ENCODE measurements around the gene AMDHD2.
A peak's percentile ranks its signal among the peaks of the same experiment; 100 is the strongest.

The AMDHD2 gene

GRCh38 chr16:2517954-2518605, 2.1 kb upstream of the AMDHD2 start:
- no peak for TF ChIP-seq MYC (IDR thresholded peaks at IDR 0.05; ENCODE audit: low read depth, low read length)
- no peak overlapping the region for H3K4me3 ChIP-seq (ENCODE audit: low read depth, low read length)
- no peak for DNase-seq (ENCODE audit: low read depth)

GRCh38 chr16:2518823-2519710, 1.1 kb upstream of the AMDHD2 start:
- H3K4me3 ChIP-seq (ENCODE audit: low read depth, low read length) = no peak overlapping the region
- DNase-seq (ENCODE audit: low read depth) = no peak
- TF ChIP-seq, protein P1, sequence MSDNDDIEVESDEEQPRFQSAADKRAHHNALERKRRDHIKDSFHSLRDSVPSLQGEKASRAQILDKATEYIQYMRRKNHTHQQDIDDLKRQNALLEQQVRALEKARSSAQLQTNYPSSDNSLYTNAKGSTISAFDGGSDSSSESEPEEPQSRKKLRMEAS (IDR thresholded peaks at IDR 0.05; ENCODE audit: low read depth, low read length) = no peak
- TF ChIP-seq CTCF (IDR thresholded peaks at IDR 0.05; ENCODE audit: low read depth, low read length) (no peak), MYC (IDR thresholded peaks at IDR 0.05; ENCODE audit: low read depth, low read length) (no peak), POLR2A (IDR thresholded peaks at IDR 0.05; ENCODE audit: extremely low read depth, insufficient read length) (no peak)

DNA sequence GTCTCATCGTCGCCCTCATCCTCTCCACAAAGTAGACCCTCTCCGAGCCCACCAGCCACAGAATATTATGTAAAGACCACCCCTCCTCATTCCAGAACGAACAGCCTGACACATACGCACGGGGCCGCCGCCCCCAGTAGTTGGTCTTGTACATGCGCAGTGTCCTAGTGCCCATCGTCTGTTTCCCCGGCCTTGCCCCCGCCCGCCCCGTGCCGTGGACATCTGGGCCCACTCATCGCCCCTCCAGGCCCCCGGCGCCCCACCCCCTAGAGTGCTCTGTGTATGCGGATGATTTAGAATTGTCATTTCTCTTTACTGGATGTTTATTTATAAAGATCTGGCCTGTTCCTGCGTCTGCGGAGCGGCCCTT, 475 bp upstream of the AMDHD2 start:
- TF ChIP-seq CTCF (IDR thresholded peaks at IDR 0.05; ENCODE audit: low read depth, low read length) = no peak
- TF ChIP-seq, protein P1 (IDR thresholded peaks at IDR 0.05; ENCODE audit: low read depth, low read length) = no peak
- TF ChIP-seq MYC (IDR thresholded peaks at IDR 0.05; ENCODE audit: low read depth, low read length) = no peak
- TF ChIP-seq POLR2A (IDR thresholded peaks at IDR 0.05; ENCODE audit: extremely low read depth, insufficient read length) = no peak
- no peak for DNase-seq (ENCODE audit: low read depth)
- H3K4me3 ChIP-seq (ENCODE audit: low read depth, low read length) = no peak overlapping the region

- H3K4me3 ChIP-seq (ENCODE audit: low read depth, low read length) = peak overlapping the region; percentile 54
- DNase-seq (ENCODE audit: low read depth) = peak; percentile 64
- TF ChIP-seq, protein P1 (IDR thresholded peaks at IDR 0.05; ENCODE audit: low read depth, low read length) = no peak
- TF ChIP-seq MYC (IDR thresholded peaks at IDR 0.05; ENCODE audit: low read depth, low read length) = no peak
Observed at GRCh38 chr16:2520784-2521531, 787 bp downstream of the AMDHD2 start.

GRCh38 chr16:2523801-2524231, 3.6 kb downstream of the AMDHD2 start:
- TF ChIP-seq MYC (IDR thresholded peaks at IDR 0.05; ENCODE audit: low read depth, low read length) (no peak), CTCF (IDR thresholded peaks at IDR 0.05; ENCODE audit: low read depth, low read length) (no peak), POLR2A (IDR thresholded peaks at IDR 0.05; ENCODE audit: extremely low read depth, insufficient read length) (no peak)
- TF ChIP-seq, protein P1 (IDR thresholded peaks at IDR 0.05; ENCODE audit: low read depth, low read length) = no peak
- H3K4me3 ChIP-seq (ENCODE audit: low read depth, low read length) = no peak overlapping the region
- no peak for DNase-seq (ENCODE audit: low read depth)

DNA sequence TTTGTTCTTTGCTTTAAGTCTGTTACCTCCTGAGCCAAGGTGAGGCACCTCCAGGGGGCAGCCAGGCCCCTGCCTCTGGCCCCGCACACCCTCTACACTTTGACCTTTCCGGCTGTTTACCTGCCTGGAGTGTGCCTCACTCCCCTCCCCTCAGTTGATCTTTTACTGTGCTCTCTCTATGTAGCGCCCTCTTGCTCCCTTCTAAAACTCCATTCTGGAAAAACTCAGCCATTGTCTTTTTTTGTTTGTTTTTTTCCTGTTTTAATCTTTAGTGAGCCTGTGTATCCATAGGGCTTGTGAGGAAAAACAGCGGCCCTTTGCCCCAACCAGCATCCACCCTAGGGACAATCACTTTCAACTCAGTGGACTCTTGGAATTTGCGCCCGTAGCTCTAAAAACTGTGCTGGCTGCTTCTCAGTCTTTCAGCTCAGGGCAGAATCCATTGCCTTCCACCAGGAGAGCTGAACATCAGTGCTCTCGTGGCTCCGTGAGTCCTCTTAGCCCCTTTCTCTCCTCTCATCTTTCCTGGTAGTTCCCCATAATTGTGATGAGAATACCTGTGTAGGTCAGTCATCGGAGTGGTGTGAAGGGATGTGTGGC, 4.3 kb downstream of the AMDHD2 start:
- no peak for DNase-seq (ENCODE audit: low read depth)
- H3K4me3 ChIP-seq (ENCODE audit: low read depth, low read length) = no peak overlapping the region
- TF ChIP-seq POLR2A (IDR thresholded peaks at IDR 0.05; ENCODE audit: extremely low read depth, insufficient read length) (no peak), CTCF (IDR thresholded peaks at IDR 0.05; ENCODE audit: low read depth, low read length) (no peak), MYC (IDR thresholded peaks at IDR 0.05; ENCODE audit: low read depth, low read length) (no peak)
- TF ChIP-seq, protein P1 (IDR thresholded peaks at IDR 0.05; ENCODE audit: low read depth, low read length) = no peak
